Parathyroid adenoma (tissue), 2 donors: ENCODE measurements around the gene PTPRM.

Experiments
- H2AFZ ChIP-seq: fragments of 300-600 bp; sonication (generic); one replicate; pipeline ENCODE4 v1.7.0; 2017; ENCODE audit warnings: antibody characterized with exemption, mild to moderate bottlenecking
- H3K27ac ChIP-seq: fragments of 300-600 bp; sonication (generic); one replicate; pipeline ENCODE4 v1.7.0; 2017
- H3K27me3 ChIP-seq: fragments of 300-600 bp; sonication (generic); one replicate; pipeline ENCODE4 v1.7.0; 2017; ENCODE audit warnings: low read length; ENCODE audit not compliant: control insufficient read depth, insufficient read depth
- H3K36me3 ChIP-seq: fragments of 300-600 bp; sonication (generic); one replicate; pipeline ENCODE4 v1.7.0; 2017; ENCODE audit warnings: low read length; ENCODE audit not compliant: control insufficient read depth, insufficient read depth
- H3K4me1 ChIP-seq: fragments of 300-600 bp; sonication (generic); one replicate; pipeline ENCODE4 v1.7.0; 2017; ENCODE audit warnings: control low read depth
- H3K4me2 ChIP-seq: fragments of 300-600 bp; sonication (generic); one replicate; pipeline ENCODE4 v1.7.0; 2017; ENCODE audit warnings: low read length
- H3K4me3 ChIP-seq: fragments of 300-600 bp; sonication (generic); one replicate; pipeline ENCODE4 v1.7.0; 2017; ENCODE audit warnings: low read depth, low read length
- H3K79me2 ChIP-seq: fragments of 300-600 bp; sonication (generic); one replicate; pipeline ENCODE4 v1.7.0; 2017; ENCODE audit warnings: control low read depth
- H3K9ac ChIP-seq: fragments of 300-600 bp; sonication (generic); one replicate; pipeline ENCODE4 v1.7.0; 2017; ENCODE audit warnings: mild to moderate bottlenecking
- H3K9me3 ChIP-seq: fragments of 300-600 bp; sonication (generic); one replicate; pipeline ENCODE4 v1.7.0; 2017; ENCODE audit warnings: low read length; ENCODE audit not compliant: control insufficient read depth
- CTCF ChIP-seq: fragments of 300-600 bp; sonication (generic); IDR thresholded peaks from one replicate; pipeline ENCODE4 v1.7.0; 2017; ENCODE audit warnings: antibody characterized with exemption, mild to moderate bottlenecking
- donor health status: primary hyperparathyroidism.

The PTPRM gene

GRCh38 chr18:8045160-8045883 lies 478.2 kb downstream of the PTPRM start:
- H3K9me3 ChIP-seq, result no peaks in the 10 kb centered on the region
- no peaks in the 10 kb centered on the region for H3K27me3 ChIP-seq
- H3K27ac ChIP-seq, result no peak overlapping the region
- H3K9ac ChIP-seq, result no peak overlapping the region
- H3K4me2 ChIP-seq, result no peak overlapping the region
- no peak overlapping the region for H2AFZ ChIP-seq
- no peak for TF ChIP-seq CTCF
- H3K79me2 ChIP-seq, result no peaks in the 10 kb centered on the region
- no peaks in the 10 kb centered on the region for H3K4me1 ChIP-seq
- H3K4me3 ChIP-seq, result no peak overlapping the region
- H3K36me3 ChIP-seq, result no peaks in the 10 kb centered on the region

GRCh38 chr18:8045884-8046281 lies 478.8 kb downstream of the PTPRM start:
- Histone ChIP-seq H3K9ac (no peak overlapping the region), H3K79me2 (no peaks in the 10 kb centered on the region), H3K4me1 (no peaks in the 10 kb centered on the region), H3K4me2 (no peak overlapping the region), H3K4me3 (no peak overlapping the region), H2AFZ (no peak overlapping the region), H3K27ac (no peak overlapping the region), H3K9me3 (no peaks in the 10 kb centered on the region), H3K36me3 (no peaks in the 10 kb centered on the region), H3K27me3 (no peaks in the 10 kb centered on the region)
- TF ChIP-seq CTCF, result no peak

GRCh38 chr18:8046441-8046840 lies 479.3 kb downstream of the PTPRM start:
- Histone ChIP-seq H3K4me3 (no peak overlapping the region), H3K27ac (no peak overlapping the region), H3K4me1 (no peaks in the 10 kb centered on the region), H3K4me2 (no peak overlapping the region), H3K36me3 (no peaks in the 10 kb centered on the region), H3K27me3 (no peaks in the 10 kb centered on the region), H3K9ac (no peak overlapping the region), H2AFZ (no peak overlapping the region), H3K9me3 (no peaks in the 10 kb centered on the region), H3K79me2 (no peaks in the 10 kb centered on the region)
- TF ChIP-seq CTCF, result no peak

GRCh38 chr18:8049147-8049546 lies 482.0 kb downstream of the PTPRM start:
- Histone ChIP-seq H3K79me2 (no peaks in the 10 kb centered on the region), H3K4me1 (no peaks in the 10 kb centered on the region), H3K9ac (no peak overlapping the region), H2AFZ (no peak overlapping the region), H3K27me3 (no peaks in the 10 kb centered on the region), H3K27ac (no peak overlapping the region), H3K9me3 (no peaks in the 10 kb centered on the region), H3K4me3 (no peak overlapping the region), H3K4me2 (no peak overlapping the region), H3K36me3 (no peaks in the 10 kb centered on the region)
- no peak for TF ChIP-seq CTCF
